SK-N-SH (cell line): ENCODE results near the gene IL17B. TPM values are rescaled to one million over a fixed set of nuclear protein-coding genes. Genes with fewer than 3 reads are reported as not detected.
A peak's percentile ranks its signal among the peaks of the same experiment; 100 is the strongest.

ENCODE experiments used
- CTCF ChIA-PET: fragments of 300-600, 350-600 bp; formaldehyde crosslinking; extraction: SDS; loops from one replicate; lab custom pipeline; 2021; lab: Yijun Ruan, JAX
- POLR2A ChIA-PET: fragments of 350-600 bp; sonication (Branson Sonifier 250); formaldehyde crosslinking; extraction: SDS; loops from one replicate; lab custom pipeline; 2020; ENCODE audit warnings: antibody characterized with exemption, inconsistent platforms; lab: Yijun Ruan, JAX
- DNase-seq: peaks from one replicate; pipeline ENCODE4 v3.0.0; 2012
- H2AFZ ChIP-seq: fragments of 200-600 bp; sonication (generic); 2 replicates; pipeline ENCODE4 v1.8.1; 2016; ENCODE audit warnings: antibody characterized with exemption, mild to moderate bottlenecking, low read depth
- H3F3A ChIP-seq: fragments of 200-600 bp; sonication (generic); replicated peaks from 2 replicates; pipeline ENCODE3; 2016; ENCODE audit warnings: antibody characterized with exemption, mild to moderate bottlenecking; ENCODE audit not compliant: insufficient read depth
- H3K27ac ChIP-seq, 2 experiments: fragments of 200-500 bp in 1 of 2; fragments of 200-600 bp in 1 of 2; sonication (Bioruptor generic) in 1 of 2; sonication (generic), shearing (Covaris generic) in 1 of 2; 2 replicates each; pipeline versions ENCODE4 v1.5.1 to v1.6.1; 2014 to 2016; ENCODE audit warnings: low read depth in 2 of 2, inconsistent platforms in 1 of 2, low read length in 1 of 2, mild to moderate bottlenecking in 1 of 2, mixed read lengths in 1 of 2
- H3K27me3 ChIP-seq: fragments of 200-600 bp; sonication (generic), shearing (Covaris generic); 2 replicates; pipeline ENCODE4 v1.6.1; 2016; ENCODE audit warnings: mixed run types; ENCODE audit not compliant: insufficient read depth
- H3K36me3 ChIP-seq, 2 experiments: fragments of 200-500 bp in 1 of 2; fragments of 200-600 bp in 1 of 2; sonication (Bioruptor generic) in 1 of 2; sonication (generic) in 1 of 2; replicated peaks in 1 of 2; 2 replicates each; pipeline versions ENCODE3 to v1.5.1; 2014 to 2016; ENCODE audit warnings: low read length in 1 of 2, mild to moderate bottlenecking in 1 of 2; ENCODE audit not compliant: insufficient read depth in 2 of 2, control insufficient read depth in 1 of 2
- H3K4me1 ChIP-seq, 2 experiments: fragments of 200-500 bp in 1 of 2; fragments of 200-600 bp in 1 of 2; sonication (Bioruptor generic) in 1 of 2; sonication (generic), shearing (Covaris generic) in 1 of 2; 2 replicates each; pipeline versions ENCODE4 v1.5.1 to v1.6.1; 2014 to 2016; ENCODE audit warnings: low read depth in 1 of 2, low read length in 1 of 2, mixed run types in 1 of 2; ENCODE audit not compliant: insufficient read depth in 2 of 2, control insufficient read depth in 1 of 2
- H3K4me2 ChIP-seq: fragments of 200-600 bp; sonication (generic), shearing (Covaris generic); 2 replicates; pipeline ENCODE4 v1.6.1; 2017; ENCODE audit warnings: mixed run types
- H3K4me3 ChIP-seq, 2 experiments: fragments of 200-500 bp in 1 of 2; fragments of 200-600 bp in 1 of 2; sonication (Bioruptor generic) in 1 of 2; sonication (generic), shearing (Covaris generic) in 1 of 2; 2 replicates each; pipeline versions ENCODE4 v1.5.1 to v1.8.1; 2014 to 2016; ENCODE audit warnings: low read depth in 2 of 2, inconsistent platforms in 1 of 2, low read length in 1 of 2, mild to moderate bottlenecking in 1 of 2, mixed read lengths in 1 of 2, moderate library complexity in 1 of 2
- H3K79me2 ChIP-seq: fragments of 200-600 bp; sonication (generic); 2 replicates; pipeline ENCODE4 v1.8.1; 2017; ENCODE audit warnings: mild to moderate bottlenecking; ENCODE audit not compliant: insufficient read depth
- H3K9ac ChIP-seq: fragments of 200-600 bp; sonication (generic); 2 replicates; pipeline ENCODE4 v1.6.1; 2017; ENCODE audit warnings: mixed run types
- H3K9me2 ChIP-seq: fragments of 200-600 bp; sonication (generic); 2 replicates; pipeline ENCODE4 v1.6.1; 2017; ENCODE audit warnings: mixed run types
- H3K9me3 ChIP-seq: fragments of 200-600 bp; sonication (generic); 2 replicates; pipeline ENCODE4 v1.6.1; 2017; ENCODE audit warnings: mixed run types, mild to moderate bottlenecking, moderate library complexity
- H4K20me1 ChIP-seq: fragments of 200-600 bp; sonication (generic); 2 replicates; pipeline ENCODE4 v1.6.1; 2017; ENCODE audit warnings: mild to moderate bottlenecking, mixed run types; ENCODE audit not compliant: insufficient read depth
- FOXJ3 ChIP-seq: sonication (generic); formaldehyde crosslinking; IDR thresholded peaks from 2 replicates; pipeline ENCODE4 v1.5.1; 2020; ENCODE audit warnings: mild to moderate bottlenecking, missing genetic modification reagents
- GABPA ChIP-seq: IDR thresholded peaks from 2 replicates; pipeline ENCODE4 v1.4.0; 2012; ENCODE audit warnings: low read depth, mild to moderate bottlenecking
- JUND ChIP-seq: IDR thresholded peaks from 2 replicates; pipeline ENCODE4 v1.4.0; 2012
- MAX ChIP-seq: IDR thresholded peaks from 2 replicates; pipeline ENCODE4 v1.4.0; 2012; ENCODE audit warnings: low read depth
- NRF1 ChIP-seq: IDR thresholded peaks from 2 replicates; pipeline ENCODE4 v1.6.1; 2012; ENCODE audit warnings: low read depth, mild to moderate bottlenecking, low read length
- POLR2AphosphoS5 ChIP-seq: IDR thresholded peaks from 2 replicates; pipeline ENCODE4 v1.6.1; 2012; ENCODE audit warnings: low read depth, low read length
- RAD21 ChIP-seq: IDR thresholded peaks from 2 replicates; pipeline ENCODE4 v1.6.1; 2012; ENCODE audit warnings: mild to moderate bottlenecking, low read length
- RCOR1 ChIP-seq: fragments of 150-350 bp; IDR thresholded peaks from 2 replicates; pipeline ENCODE4 v1.6.1; 2017; ENCODE audit warnings: antibody characterized with exemption, low read length
- RXRA ChIP-seq: IDR thresholded peaks from 2 replicates; pipeline ENCODE4 v1.4.0; 2012; ENCODE audit warnings: low read depth, mild to moderate bottlenecking, borderline replicate concordance
- TAF1 ChIP-seq: IDR thresholded peaks from 2 replicates; pipeline ENCODE4 v1.6.1; 2012; ENCODE audit warnings: low read depth, mild to moderate bottlenecking, low read length, moderate library complexity, borderline replicate concordance
- USF1 ChIP-seq: IDR thresholded peaks from 2 replicates; pipeline ENCODE4 v1.4.0; 2012; ENCODE audit warnings: low read depth, borderline replicate concordance
- YY1 ChIP-seq: IDR thresholded peaks from 2 replicates; pipeline ENCODE4 v1.4.0; 2012; ENCODE audit warnings: low read depth, mild to moderate bottlenecking
- WGBS: methylation state at CpG from one replicate; pipeline ENCODE4 v1.1.6; 2017; ENCODE audit warnings: low lambda C conversion rate; 5-methylcytosine and 5-hydroxymethylcytosine counted together
- polyA plus RNA-seq, 3 experiments: library from polyadenylated mRNA; depleted of rRNA; stranded (reverse); fragments of >200 nt; gene quantifications; 2 replicates each; pipeline ENCODE4 v1.2.3, GENCODE V29; 2012
- TF ChIP-seq, protein P1 (sequence below): fragments of 200-600 bp; sonication (generic); IDR thresholded peaks from 2 replicates; pipeline ENCODE4 v1.6.1; 2017; ENCODE audit warnings: antibody characterized with exemption, mild to moderate bottlenecking, moderate library complexity
- TF ChIP-seq, protein P2 (sequence below): IDR thresholded peaks from 2 replicates; pipeline ENCODE4 v1.6.1; 2012; ENCODE audit warnings: mild to moderate bottlenecking, low read depth, low read length, moderate library complexity

IL17B gene
- polyA plus RNA-seq, 1 of the 3 experiments (the other 2 are of a cell fraction) = 0.16 TPM

DNA sequence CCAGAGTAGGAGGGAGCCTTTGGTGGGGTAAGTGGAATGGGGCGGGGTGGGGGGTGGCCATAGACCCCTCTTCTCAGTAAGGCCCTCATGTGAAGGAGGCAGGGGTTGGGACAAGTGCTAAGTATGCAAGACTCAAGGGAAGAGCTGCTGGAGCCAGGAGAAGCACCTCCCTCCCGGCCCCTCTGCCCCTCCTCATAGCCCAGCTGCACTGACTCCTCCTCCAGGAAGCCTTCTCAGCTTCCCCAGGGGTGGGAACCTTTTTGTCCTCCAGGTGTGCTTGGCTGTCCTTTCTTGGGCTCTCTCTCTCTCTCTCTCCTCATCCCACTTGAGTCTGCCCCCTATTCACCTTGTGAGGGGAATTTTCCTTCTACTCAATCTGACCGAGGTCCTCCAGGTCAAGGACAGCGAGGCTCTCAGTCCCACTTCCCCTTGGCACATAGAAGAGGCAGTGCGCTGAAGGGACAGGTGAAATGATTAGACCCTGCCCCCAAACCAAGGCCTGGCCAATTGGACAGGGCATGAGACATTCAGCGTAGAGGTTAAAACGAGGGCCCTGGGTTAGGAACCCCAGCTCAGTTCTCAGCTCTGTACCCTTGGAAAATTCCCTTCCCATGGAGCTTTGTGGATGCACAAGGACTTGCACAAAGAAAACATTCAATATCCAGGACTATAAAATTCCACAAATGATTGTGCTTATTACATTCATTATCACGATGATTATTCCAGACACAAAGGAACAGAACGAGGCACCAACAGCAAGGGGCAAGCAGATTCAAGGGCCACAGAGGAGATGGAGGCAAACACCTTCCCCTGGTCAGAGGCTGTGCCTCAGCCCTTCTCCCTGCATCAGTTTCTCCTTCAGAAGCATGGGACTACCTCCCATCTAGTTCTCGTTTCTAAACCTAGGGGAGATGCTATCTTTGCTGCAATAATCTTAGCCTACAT, 45.6 kb upstream of the IL17B start (continued):
- TF ChIP-seq, protein P1, sequence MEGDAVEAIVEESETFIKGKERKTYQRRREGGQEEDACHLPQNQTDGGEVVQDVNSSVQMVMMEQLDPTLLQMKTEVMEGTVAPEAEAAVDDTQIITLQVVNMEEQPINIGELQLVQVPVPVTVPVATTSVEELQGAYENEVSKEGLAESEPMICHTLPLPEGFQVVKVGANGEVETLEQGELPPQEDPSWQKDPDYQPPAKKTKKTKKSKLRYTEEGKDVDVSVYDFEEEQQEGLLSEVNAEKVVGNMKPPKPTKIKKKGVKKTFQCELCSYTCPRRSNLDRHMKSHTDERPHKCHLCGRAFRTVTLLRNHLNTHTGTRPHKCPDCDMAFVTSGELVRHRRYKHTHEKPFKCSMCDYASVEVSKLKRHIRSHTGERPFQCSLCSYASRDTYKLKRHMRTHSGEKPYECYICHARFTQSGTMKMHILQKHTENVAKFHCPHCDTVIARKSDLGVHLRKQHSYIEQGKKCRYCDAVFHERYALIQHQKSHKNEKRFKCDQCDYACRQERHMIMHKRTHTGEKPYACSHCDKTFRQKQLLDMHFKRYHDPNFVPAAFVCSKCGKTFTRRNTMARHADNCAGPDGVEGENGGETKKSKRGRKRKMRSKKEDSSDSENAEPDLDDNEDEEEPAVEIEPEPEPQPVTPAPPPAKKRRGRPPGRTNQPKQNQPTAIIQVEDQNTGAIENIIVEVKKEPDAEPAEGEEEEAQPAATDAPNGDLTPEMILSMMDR = no peak
- no peak for TF ChIP-seq FOXJ3 (CRISPR knock-in tag)
- TF ChIP-seq, protein P2, sequence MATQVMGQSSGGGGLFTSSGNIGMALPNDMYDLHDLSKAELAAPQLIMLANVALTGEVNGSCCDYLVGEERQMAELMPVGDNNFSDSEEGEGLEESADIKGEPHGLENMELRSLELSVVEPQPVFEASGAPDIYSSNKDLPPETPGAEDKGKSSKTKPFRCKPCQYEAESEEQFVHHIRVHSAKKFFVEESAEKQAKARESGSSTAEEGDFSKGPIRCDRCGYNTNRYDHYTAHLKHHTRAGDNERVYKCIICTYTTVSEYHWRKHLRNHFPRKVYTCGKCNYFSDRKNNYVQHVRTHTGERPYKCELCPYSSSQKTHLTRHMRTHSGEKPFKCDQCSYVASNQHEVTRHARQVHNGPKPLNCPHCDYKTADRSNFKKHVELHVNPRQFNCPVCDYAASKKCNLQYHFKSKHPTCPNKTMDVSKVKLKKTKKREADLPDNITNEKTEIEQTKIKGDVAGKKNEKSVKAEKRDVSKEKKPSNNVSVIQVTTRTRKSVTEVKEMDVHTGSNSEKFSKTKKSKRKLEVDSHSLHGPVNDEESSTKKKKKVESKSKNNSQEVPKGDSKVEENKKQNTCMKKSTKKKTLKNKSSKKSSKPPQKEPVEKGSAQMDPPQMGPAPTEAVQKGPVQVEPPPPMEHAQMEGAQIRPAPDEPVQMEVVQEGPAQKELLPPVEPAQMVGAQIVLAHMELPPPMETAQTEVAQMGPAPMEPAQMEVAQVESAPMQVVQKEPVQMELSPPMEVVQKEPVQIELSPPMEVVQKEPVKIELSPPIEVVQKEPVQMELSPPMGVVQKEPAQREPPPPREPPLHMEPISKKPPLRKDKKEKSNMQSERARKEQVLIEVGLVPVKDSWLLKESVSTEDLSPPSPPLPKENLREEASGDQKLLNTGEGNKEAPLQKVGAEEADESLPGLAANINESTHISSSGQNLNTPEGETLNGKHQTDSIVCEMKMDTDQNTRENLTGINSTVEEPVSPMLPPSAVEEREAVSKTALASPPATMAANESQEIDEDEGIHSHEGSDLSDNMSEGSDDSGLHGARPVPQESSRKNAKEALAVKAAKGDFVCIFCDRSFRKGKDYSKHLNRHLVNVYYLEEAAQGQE = no peak

- peaks cover 19 to 60% of the 10 kb centered on the region in 2 experiments for H3K36me3 ChIP-seq
- H3K27me3 ChIP-seq = no peaks in the 10 kb centered on the region
- peaks cover 8% of the 10 kb centered on the region; the same call in 1 of the 2 replicates for H4K20me1 ChIP-seq
- no peak overlapping the region for H3K9ac ChIP-seq
- peaks cover 20% of the 10 kb centered on the region; the same call in 1 of the 2 replicates for H3K79me2 ChIP-seq
- H3K27ac ChIP-seq = peak overlapping the region; percentile 82 to 100; a peak in 3 of 4 replicates
- ChIA-PET CTCF (interaction anchor here (0.6 to 52.5 kb wide), 10 partner anchors 10 to 160 kb away, joined by 3 to 1751 read pairs (median 5); partner anchors contain the start of genes IL17B and PCYOX1L), POLR2A (interaction anchor here (0.7 to 4.9 kb wide), 9 partner anchors 10 to 157 kb away, joined by 3 to 49 read pairs (median 4); partner anchors contain the start of genes ARHGEF37 and PCYOX1L)
- H3K4me1 ChIP-seq = peaks cover 17 to 78% of the 10 kb centered on the region in 2 experiments
- 86% methylated on average over 7 of the region's 7 CpGs for WGBS
- DNase-seq = peak; percentile 58
- peaks cover 61% of the 10 kb centered on the region for H3F3A ChIP-seq
- no peak overlapping the region for H2AFZ ChIP-seq
- no peaks in the 10 kb centered on the region for H3K9me3 ChIP-seq
- H3K4me3 ChIP-seq = no peak overlapping the region
- H3K4me2 ChIP-seq = 0 out of 2 replicates have a peak overlapping the region, but pooled peaks have one; percentile 61
- no peaks in the 10 kb centered on the region for H3K9me2 ChIP-seq
- TF ChIP-seq POLR2AphosphoS5 (no peak), GABPA (no peak), USF1 (no peak), YY1 (no peak), RAD21 (no peak), FOXJ3 (CRISPR knock-in tag) (peak; percentile 62; the same call in 1 of the 2 replicates), MAX (no peak), TAF1 (no peak), RCOR1 (peak; percentile 33; the same call in 1 of the 2 replicates), RXRA (no peak), NRF1 (no peak), JUND (no peak)
- TF ChIP-seq, protein P2 = no peak
- TF ChIP-seq, protein P1 = no peak
These were observed 44.7 kb upstream of the IL17B start for GRCh38 chr5:149423794-149424268.
